ENCODE data around the gene ABHD18.

DNA sequence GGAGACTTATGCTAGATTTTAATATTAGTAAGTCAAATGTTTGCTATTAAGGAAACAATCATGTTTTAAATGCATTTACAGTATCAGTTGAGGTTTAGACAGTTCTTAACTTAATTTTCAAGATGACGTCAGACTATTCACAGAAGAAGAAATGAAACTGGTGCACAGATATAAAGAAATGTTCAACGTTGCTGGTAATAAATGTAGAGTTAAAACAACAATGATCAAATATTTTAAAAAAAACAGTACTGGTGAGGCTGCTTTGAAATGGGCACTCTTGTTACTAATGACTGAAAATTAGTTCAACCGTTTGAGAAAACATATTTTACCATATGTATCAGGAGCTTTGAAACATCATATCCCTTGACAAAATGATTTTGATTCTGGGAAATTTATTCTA lies 44.2 kb downstream of the ABHD18 start:
- TF ChIP-seq EP300 (IDR thresholded peaks at IDR 0.05) (no peak), POLR2A (IDR thresholded peaks at IDR 0.05) (no peak)

Data from sigmoid colon (tissue), 4 donors.